Ovary (tissue), 3 donors: ENCODE data around the gene AQP3.
"Not testable (repeated sequence)": the region's sequence is repeated elsewhere in the genome, so short reads cannot be mapped to it uniquely, and the experiment has no call there.

Experiments
- CTCF ChIP-seq, 3 donors: fragments of 450-650 bp in 2 of 3; fragments of 200-600 bp in 1 of 3; IDR thresholded peaks; one replicate each; pipeline versions ENCODE4 v1.5.1 to v1.8.0; 2016 to 2022; ENCODE audit warnings: antibody characterized with exemption in 3 of 3, mild to moderate bottlenecking in 1 of 3
- EP300 ChIP-seq: sonication (generic); formaldehyde crosslinking; IDR thresholded peaks from one replicate; pipeline ENCODE4 v1.6.1; 2017; ENCODE audit warnings: antibody characterized with exemption
- POLR2A ChIP-seq: fragments of 450-650 bp; IDR thresholded peaks from one replicate; pipeline ENCODE4 v1.6.1; 2017; ENCODE audit warnings: antibody characterized with exemption, mild to moderate bottlenecking, moderate library complexity
- donor health status: DM: no; HTN: no; CAD: no.

- TF ChIP-seq CTCF (IDR thresholded peaks at IDR 0.05); POLR2A; EP300: not testable (repeated sequence)
These were observed 23.4 kb downstream of the AQP3 start for GRCh38 chr9:33424043-33424442.
